ENCODE data around the gene RNF11.

- TF ChIP-seq SIN3A (IDR thresholded peaks at IDR 0.05; ENCODE audit: borderline replicate concordance, insufficient read depth, low read length) (no peak), POLR2AphosphoS5 (IDR thresholded peaks at IDR 0.05; ENCODE audit: low read depth, low read length) (no peak)
Measured at GRCh38 chr1:51266791-51267190, 30.7 kb downstream of the RNF11 start.

Measured in PFSK-1 (cell line).